IPS DF 6.9 (cell line): Measurements from ENCODE around the gene DBP.
"Not testable (repeated sequence)": the region's sequence is repeated elsewhere in the genome, so short reads cannot be mapped to it uniquely, and the experiment has no call there.

Source experiments
- DNase-seq: peaks from one replicate; pipeline ENCODE4 v3.0.0-alpha.2; 2013; ENCODE audit warnings: low read depth, low spot score
- H3K27ac ChIP-seq: one replicate; pipeline ENCODE4 v1.5.1; 2013; ENCODE audit warnings: low read length, control low read depth
- H3K27me3 ChIP-seq: 2 replicates; pipeline ENCODE4 v1.6.1; 2013; ENCODE audit warnings: mild to moderate bottlenecking, low read length; ENCODE audit not compliant: control insufficient read depth, insufficient read depth
- H3K36me3 ChIP-seq: 2 replicates; pipeline ENCODE4 v1.6.1; 2013; ENCODE audit warnings: low read length; ENCODE audit not compliant: control insufficient read depth, insufficient read depth
- H3K4me1 ChIP-seq: 2 replicates; pipeline ENCODE4 v1.6.1; 2013; ENCODE audit warnings: low read length; ENCODE audit not compliant: control insufficient read depth, insufficient read depth
- H3K4me3 ChIP-seq: 2 replicates; pipeline ENCODE4 v1.5.1; 2013; ENCODE audit warnings: mild to moderate bottlenecking, low read length
- H3K9me3 ChIP-seq: 2 replicates; pipeline ENCODE4 v1.6.1; 2013; ENCODE audit warnings: low read length, inconsistent platforms; ENCODE audit not compliant: control insufficient read depth, insufficient read depth
- WGBS: extraction: QIAGEN DNeasy Blood & Tissue Kit; methylation state at CpG from one replicate; pipeline ENCODE4 v1.1.7; 2013; ENCODE audit warnings: mixed read lengths, missing lambda C conversion rate; ENCODE audit not compliant: insufficient read length, insufficient coverage; 5-methylcytosine and 5-hydroxymethylcytosine counted together

Gene DBP

GRCh38 chr19:48634424-48635262 is 2.5 kb downstream of the DBP start:
- Histone ChIP-seq H3K36me3 (no peaks in the 10 kb centered on the region), H3K27ac (no peak overlapping the region), H3K9me3 (no peaks in the 10 kb centered on the region), H3K4me3 (no peak overlapping the region; the same call in 1 of the 2 replicates), H3K4me1 (peaks cover 15% of the 10 kb centered on the region; the same call in 1 of the 2 replicates), H3K27me3 (no peaks in the 10 kb centered on the region; the same call in 1 of the 2 replicates)
- DNase-seq = peak; percentile 85
- no CpG with 5 or more reads among the region's 37 CpGs for WGBS

GRCh38 chr19:48634036-48634342 is 3.2 kb downstream of the DBP start:
- H3K27me3 ChIP-seq = no peaks in the 10 kb centered on the region; the same call in 1 of the 2 replicates
- peaks cover 2% of the 10 kb centered on the region; the same call in 1 of the 2 replicates for H3K36me3 ChIP-seq
- no peak for DNase-seq
- no peak overlapping the region for H3K4me3 ChIP-seq
- no peak overlapping the region for H3K27ac ChIP-seq
- H3K9me3 ChIP-seq = no peaks in the 10 kb centered on the region
- H3K4me1 ChIP-seq = peaks cover 15% of the 10 kb centered on the region
- WGBS = no CpG with 5 or more reads among the region's 7 CpGs

GRCh38 chr19:48633148-48634035 is 3.8 kb downstream of the DBP start:
- WGBS = no CpG with 5 or more reads among the region's 22 CpGs
- Histone ChIP-seq H3K9me3 (no peaks in the 10 kb centered on the region), H3K4me3 (no peak overlapping the region), H3K27me3 (no peaks in the 10 kb centered on the region; the same call in 1 of the 2 replicates), H3K4me1 (peaks cover 13% of the 10 kb centered on the region), H3K27ac (no peak overlapping the region), H3K36me3 (peaks cover 5% of the 10 kb centered on the region; the same call in 1 of the 2 replicates)
- no peak for DNase-seq

DNA sequence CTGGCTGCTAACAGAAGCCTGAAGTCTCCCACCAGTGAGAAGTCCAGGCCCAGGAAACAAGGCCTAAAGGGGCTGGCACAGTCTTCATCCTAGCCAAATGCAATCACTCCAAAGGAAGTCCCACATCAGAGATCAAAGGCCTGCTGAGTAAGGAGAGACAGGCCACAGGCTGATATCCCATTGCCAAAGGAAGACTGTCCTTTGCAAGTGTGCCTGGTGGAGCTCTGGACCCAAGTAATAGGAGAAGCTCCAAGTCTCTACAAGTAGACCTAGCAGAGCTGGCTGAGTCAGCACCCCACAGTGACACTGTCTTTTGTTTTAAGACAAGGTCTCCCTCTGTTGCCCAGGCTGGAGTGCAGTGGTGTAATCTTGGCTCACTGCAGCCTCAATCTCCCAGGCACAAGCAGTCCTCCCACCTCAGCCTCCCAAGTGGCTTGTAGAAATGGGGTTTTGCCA is 4.5 kb downstream of the DBP start:
- Histone ChIP-seq H3K9me3 (no peaks in the 10 kb centered on the region), H3K4me3 (no peak overlapping the region), H3K36me3 (peaks cover 5% of the 10 kb centered on the region; the same call in 1 of the 2 replicates), H3K4me1 (peaks cover 12% of the 10 kb centered on the region), H3K27ac (no peak overlapping the region), H3K27me3 (no peaks in the 10 kb centered on the region; the same call in 1 of the 2 replicates)
- DNase-seq = no peak

DNA sequence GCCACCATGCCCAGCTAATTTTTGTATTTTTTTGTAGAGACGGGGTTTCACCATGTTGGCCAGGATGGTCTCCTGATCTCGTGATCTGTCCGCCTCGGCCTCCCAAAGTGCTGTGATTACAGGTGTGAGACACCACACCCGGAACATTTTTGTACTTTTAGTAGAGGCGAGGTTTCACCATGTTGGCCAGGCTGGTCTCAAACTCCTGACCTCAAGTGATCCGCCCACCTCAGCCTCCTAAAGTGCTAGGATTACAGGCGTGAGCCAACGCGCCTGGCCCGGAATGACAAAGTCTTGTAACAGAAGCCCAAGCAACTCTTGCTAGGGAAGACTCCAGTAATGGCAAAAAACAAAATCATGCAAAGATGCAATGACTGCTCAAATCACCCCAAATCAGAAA is 4.9 kb downstream of the DBP start:
- H3K27ac ChIP-seq, H3K4me3 ChIP-seq, H3K27me3 ChIP-seq, H3K36me3 ChIP-seq, H3K9me3 ChIP-seq, DNase-seq: not testable (repeated sequence)
- H3K4me1 ChIP-seq = peaks cover 12% of the 10 kb centered on the region
- no CpG with 5 or more reads among the region's 11 CpGs for WGBS

DNA sequence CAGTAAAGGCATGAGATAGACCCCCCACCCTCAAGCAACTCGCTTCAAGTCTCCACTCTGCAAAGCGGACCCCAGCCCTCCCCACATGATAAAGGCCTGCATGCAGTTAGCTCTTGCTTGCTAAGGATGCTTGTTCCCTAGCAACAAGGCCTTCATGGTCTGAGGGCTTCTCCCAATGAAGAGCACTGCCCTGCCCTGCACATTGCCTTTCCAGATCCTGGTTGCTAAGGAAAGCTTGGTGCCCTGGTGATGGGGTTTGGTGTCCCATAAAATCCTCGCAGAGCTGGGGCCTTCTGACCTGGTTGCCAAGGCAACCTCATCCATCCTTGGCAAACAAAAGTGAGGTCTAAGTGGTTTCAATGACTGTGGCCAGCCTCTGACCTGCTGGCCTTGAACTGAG is 6.0 kb downstream of the DBP start:
- H3K36me3 ChIP-seq = peaks cover 5% of the 10 kb centered on the region; the same call in 1 of the 2 replicates
- no peak overlapping the region for H3K27ac ChIP-seq
- WGBS = no CpG with 5 or more reads among the region's 3 CpGs
- H3K27me3 ChIP-seq = no peaks in the 10 kb centered on the region; the same call in 1 of the 2 replicates
- H3K9me3 ChIP-seq = no peaks in the 10 kb centered on the region
- no peak overlapping the region for H3K4me3 ChIP-seq
- no peak for DNase-seq
- peaks cover 12% of the 10 kb centered on the region for H3K4me1 ChIP-seq

- no peak overlapping the region for H3K27ac ChIP-seq
- DNase-seq = no peak
- no CpG with 5 or more reads among the region's 47 CpGs for WGBS
- no peaks in the 10 kb centered on the region for H3K27me3 ChIP-seq
- peak overlapping the region; percentile 6; the same call in 1 of the 2 replicates for H3K4me3 ChIP-seq
- no peaks in the 10 kb centered on the region for H3K9me3 ChIP-seq
- H3K36me3 ChIP-seq = peaks cover 11% of the 10 kb centered on the region; the same call in 1 of the 2 replicates
- H3K4me1 ChIP-seq = peaks cover 12% of the 10 kb centered on the region
Measured at GRCh38 chr19:48630296-48631063, 6.7 kb downstream of the DBP start.

DNA sequence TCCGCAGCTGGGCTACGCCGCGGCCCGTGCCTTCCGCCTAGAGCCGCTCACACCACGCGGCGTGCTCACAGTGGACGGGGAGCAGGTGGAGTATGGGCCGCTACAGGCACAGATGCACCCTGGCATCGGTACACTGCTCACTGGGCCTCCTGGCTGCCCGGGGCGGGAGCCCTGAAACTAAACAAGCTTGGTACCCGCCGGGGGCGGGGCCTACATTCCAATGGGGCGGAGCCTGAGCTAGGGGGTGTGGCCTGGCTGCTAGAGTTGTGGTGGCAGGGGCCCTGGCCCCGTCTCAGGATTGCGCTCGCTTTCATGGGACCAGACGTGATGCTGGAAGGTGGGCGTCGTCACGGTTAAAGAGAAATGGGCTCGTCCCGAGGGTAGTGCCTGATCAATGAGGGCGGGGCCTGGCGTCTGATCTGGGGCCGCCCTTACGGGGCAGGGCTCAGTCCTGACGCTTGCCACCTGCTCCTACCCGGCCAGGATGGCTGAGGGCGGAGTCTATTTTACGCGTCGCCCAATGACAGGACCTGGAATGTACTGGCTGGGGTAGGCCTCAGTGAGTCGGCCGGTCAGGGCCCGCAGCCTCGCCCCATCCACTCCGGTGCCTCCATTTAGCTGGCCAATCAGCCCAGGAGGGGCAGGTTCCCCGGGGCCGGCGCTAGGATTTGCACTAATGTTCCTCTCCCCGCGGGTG is 7.4 kb downstream of the DBP start:
- WGBS = no CpG with 5 or more reads among the region's 48 CpGs
- Histone ChIP-seq H3K4me1 (peaks cover 13% of the 10 kb centered on the region), H3K27ac (no peak overlapping the region), H3K4me3 (no peak overlapping the region), H3K9me3 (no peaks in the 10 kb centered on the region), H3K27me3 (no peaks in the 10 kb centered on the region), H3K36me3 (peaks cover 11% of the 10 kb centered on the region; the same call in 1 of the 2 replicates)
- DNase-seq = peak; percentile 98

DNA sequence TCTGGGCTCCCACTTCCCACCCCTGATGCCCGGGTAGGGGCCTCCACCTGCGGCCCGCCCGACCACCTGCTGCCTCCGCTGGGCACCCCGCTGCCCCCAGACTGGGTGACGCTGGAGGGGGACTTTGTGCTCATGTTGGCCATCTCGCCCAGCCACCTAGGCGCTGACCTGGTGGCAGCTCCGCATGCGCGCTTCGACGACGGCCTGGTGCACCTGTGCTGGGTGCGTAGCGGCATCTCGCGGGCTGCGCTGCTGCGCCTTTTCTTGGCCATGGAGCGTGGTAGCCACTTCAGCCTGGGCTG is 7.9 kb downstream of the DBP start:
- H3K36me3 ChIP-seq = peaks cover 11% of the 10 kb centered on the region; the same call in 1 of the 2 replicates
- H3K4me3 ChIP-seq = no peak overlapping the region
- no peaks in the 10 kb centered on the region for H3K27me3 ChIP-seq
- H3K9me3 ChIP-seq = no peaks in the 10 kb centered on the region
- no CpG with 5 or more reads among the region's 22 CpGs for WGBS
- no peak overlapping the region for H3K27ac ChIP-seq
- H3K4me1 ChIP-seq = peaks cover 13% of the 10 kb centered on the region
- DNase-seq = no peak
